Endothelial cell of umbilical vein (primary cell): ENCODE measurements around the gene LRRC4B. TPM values are rescaled to one million over a fixed set of nuclear protein-coding genes. Genes with fewer than 3 reads are reported as not detected.

Experiments used
- BruUV-seq: library from RNA; stranded (reverse); fragments of 400-500 nt; replicated peaks from 2 replicates; lab custom pipeline; 2021; lab: Mats Ljungman, UMichigan
- CTCF ChIA-PET: fragments of 300-600, 350-600 bp; sonication (Branson Sonifier 250); formaldehyde crosslinking; loops from one replicate; lab custom pipeline; 2021; ENCODE audit warnings: antibody characterized with exemption, inconsistent platforms; lab: Charles Lee
- POLR2A ChIA-PET: fragments of 300-600, 350-600 bp; sonication (Branson Sonifier 250); formaldehyde crosslinking; loops from one replicate; lab custom pipeline; 2021; ENCODE audit warnings: antibody characterized with exemption, inconsistent platforms; lab: Charles Lee
- DNase-seq: peaks from one replicate; pipeline ENCODE4 v3.0.0-alpha.2; 2011; ENCODE audit warnings: low read depth, low spot score
- FAIRE-seq: peaks from 2 replicates; lab custom pipeline; 2011; peaks lifted over from hg19 to GRCh38; lab: Jason Lieb, UNC
- H2AFZ ChIP-seq: 2 replicates; pipeline ENCODE4 v1.6.0; 2012; ENCODE audit warnings: low read depth, low read length, control low read depth, inconsistent platforms
- H3K27ac ChIP-seq: 2 replicates; pipeline ENCODE4 v1.5.1; 2011; ENCODE audit warnings: low read depth, mild to moderate bottlenecking, control low read depth, low read length, moderate library complexity; ENCODE audit not compliant: insufficient read depth
- H3K27me3 ChIP-seq, 2 experiments: 2 replicates each; pipeline versions ENCODE4 v1.6.0 to v1.6.1; 2011; ENCODE audit warnings: low read length in 2 of 2, mixed read lengths in 1 of 2; ENCODE audit not compliant: control insufficient read depth in 2 of 2, insufficient read depth in 2 of 2
- H3K36me3 ChIP-seq, 2 experiments: 2 replicates in 1 of 2; 3 replicates in 1 of 2; pipeline ENCODE4 v1.5.1; 2011; ENCODE audit warnings: low read length in 2 of 2, mild to moderate bottlenecking in 1 of 2, moderate library complexity in 1 of 2; ENCODE audit not compliant: control insufficient read depth in 2 of 2, insufficient read depth in 2 of 2; ENCODE audit errors: extremely low read depth in 1 of 2
- H3K4me1 ChIP-seq: 3 replicates; pipeline ENCODE4 v1.5.1; 2011; ENCODE audit warnings: mild to moderate bottlenecking, low read length; ENCODE audit not compliant: control insufficient read depth, insufficient read depth; ENCODE audit errors: extremely low read depth
- H3K4me2 ChIP-seq: 2 replicates; pipeline ENCODE4 v1.6.1; 2011; ENCODE audit warnings: low read length, control low read depth, mixed read lengths; ENCODE audit not compliant: insufficient read depth
- H3K4me3 ChIP-seq, 3 experiments: fragments of 200-600 bp in 1 of 3; sonication (generic), shearing (Covaris generic) in 1 of 3; replicated peaks in 1 of 3; 2 replicates each; pipeline ENCODE4 v1.5.1; 2011 to 2016; ENCODE audit warnings: control low read depth in 3 of 3, low read length in 3 of 3, mild to moderate bottlenecking in 2 of 3, inconsistent platforms in 1 of 3, low read depth in 1 of 3, moderate library complexity in 1 of 3; ENCODE audit not compliant: insufficient read depth in 1 of 3
- H3K79me2 ChIP-seq: 2 replicates; pipeline ENCODE4 v1.6.0; 2012; ENCODE audit warnings: low read length, inconsistent platforms; ENCODE audit not compliant: control insufficient read depth, insufficient read depth
- H3K9ac ChIP-seq: replicated peaks from 2 replicates; pipeline ENCODE3; 2011; ENCODE audit warnings: low read length, control low read depth; ENCODE audit not compliant: insufficient read depth; ENCODE audit errors: extremely low read depth
- H3K9me1 ChIP-seq: replicated peaks from 3 replicates; pipeline ENCODE4 v1.6.0; 2011; ENCODE audit warnings: mild to moderate bottlenecking, low read length; ENCODE audit not compliant: control insufficient read depth, insufficient read depth; ENCODE audit errors: extremely low read depth
- H3K9me3 ChIP-seq: replicated peaks from 2 replicates; pipeline ENCODE4 v1.5.1; 2012; ENCODE audit warnings: low read length, inconsistent platforms; ENCODE audit not compliant: control insufficient read depth, insufficient read depth
- H4K20me1 ChIP-seq: replicated peaks from 2 replicates; pipeline ENCODE3; 2011; ENCODE audit warnings: mild to moderate bottlenecking, low read length; ENCODE audit not compliant: control insufficient read depth, insufficient read depth; ENCODE audit errors: extremely low read depth
- CTCF ChIP-seq, 2 donors: IDR thresholded peaks; 1 replicate in 1 of 2; 2 replicates in 1 of 2; pipeline ENCODE4 v1.5.1; 2011; ENCODE audit warnings: low read length in 2 of 2, mild to moderate bottlenecking in 2 of 2, moderate library complexity in 2 of 2, control low read depth in 1 of 2, inconsistent platforms in 1 of 2, low read depth in 1 of 2; ENCODE audit not compliant: insufficient read depth in 1 of 2; ENCODE audit errors: extremely low read depth in 1 of 2
- EZH2 ChIP-seq: IDR thresholded peaks from 2 replicates; pipeline ENCODE4 v1.6.1; 2012; ENCODE audit warnings: borderline replicate concordance, low read depth, mild to moderate bottlenecking, moderate library complexity, low read length, inconsistent platforms; ENCODE audit not compliant: severe bottlenecking
- FOS ChIP-seq: IDR thresholded peaks from 2 replicates; pipeline ENCODE4 v1.6.1; 2011; ENCODE audit warnings: mild to moderate bottlenecking, low read length, moderate library complexity, borderline replicate concordance; ENCODE audit not compliant: insufficient read depth
- JUN ChIP-seq: IDR thresholded peaks from 2 replicates; pipeline ENCODE4 v1.6.1; 2011; ENCODE audit warnings: borderline replicate concordance, low read depth; ENCODE audit not compliant: insufficient read length, insufficient read depth
- MYC ChIP-seq: IDR thresholded peaks from one replicate; pipeline ENCODE4 v1.6.1; 2011; ENCODE audit warnings: mild to moderate bottlenecking, low read depth, low read length
- POLR2A ChIP-seq: IDR thresholded peaks from 2 replicates; pipeline ENCODE4 v1.6.1; 2012; ENCODE audit warnings: low read depth, mild to moderate bottlenecking, control low read depth, low read length
- POLR2AphosphoS5 ChIP-seq: IDR thresholded peaks from 2 replicates; pipeline ENCODE4 v1.6.1; 2012; ENCODE audit warnings: low read depth, mild to moderate bottlenecking, control low read depth, low read length, moderate library complexity; ENCODE audit not compliant: insufficient read depth
- dilution Hi-C: fragments of 300-500 bp; cut with MboI; formaldehyde crosslinking; loops from one replicate; pipeline ENCODE4 v1.15.0; 2019; ENCODE audit warnings: low sequenced_read_pairs; ENCODE audit not compliant: extremely low pct_ligation_motif_present
- intact Hi-C: fragments of 100-400 bp; cut with micrococcal nuclease; formaldehyde crosslinking; loops from one replicate; pipeline ENCODE4 v1.10.0; 2022
- polyA plus RNA-seq, 4 experiments: library from polyadenylated mRNA; depleted of rRNA in 3 of 4; stranded (reverse) in 3 of 4; unstranded in 1 of 4; fragments of >200 nt; gene quantifications; 2 replicates each; pipeline versions ENCODE4 v1.2.1 to v1.2.3, GENCODE V29; 2011 to 2012; ENCODE audit warnings: missing spikeins in 1 of 4
- total RNA-seq: library from RNA; stranded (reverse); gene quantifications from 2 replicates; pipeline ENCODE4 v1.2.3, GENCODE V29; 2021
- TF ChIP-seq, protein P1 (sequence below): IDR thresholded peaks from 2 replicates; pipeline ENCODE4 v1.6.1; 2011; ENCODE audit not compliant: insufficient read depth, insufficient read length

The LRRC4B gene
- total and polyA plus RNA-seq, 2 donors (not counting 3 experiments of a cell fraction or from before 2014, with no cell fraction given) = 0.08 TPM; not detected in 1

DNA sequence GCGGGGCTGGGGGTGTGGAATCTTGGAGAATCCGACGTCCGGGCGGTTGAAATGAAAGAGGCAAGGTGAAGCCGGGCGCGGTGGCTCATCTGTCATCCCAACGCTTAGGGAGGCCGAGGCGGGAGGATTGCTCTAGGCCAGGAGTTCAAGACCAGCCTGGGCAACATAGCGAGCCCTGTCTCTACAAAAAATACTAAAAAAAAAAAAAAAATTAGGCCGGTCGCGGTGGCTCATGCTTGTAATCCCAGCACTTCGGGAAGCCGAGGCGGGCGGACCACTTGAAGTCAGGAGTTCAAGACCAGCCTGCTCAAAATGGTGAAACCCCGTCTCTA, 91.4 kb downstream of the LRRC4B start:
- no peak for DNase-seq
- Histone ChIP-seq H3K9me1 (no peaks in the 10 kb centered on the region), H2AFZ (peak overlapping the region; percentile 93), H3K36me3 (peaks cover 0 to 26% of the 10 kb centered on the region in 2 experiments), H3K4me2 (peak overlapping the region; percentile 66), H4K20me1 (no peaks in the 10 kb centered on the region), H3K27me3 (no peaks in the 10 kb centered on the region), H3K9ac (peak overlapping the region; percentile 74), H3K4me1 (peaks cover 7% of the 10 kb centered on the region), H3K27ac (no peak overlapping the region), H3K9me3 (no peaks in the 10 kb centered on the region), H3K79me2 (peaks cover 7% of the 10 kb centered on the region), H3K4me3 (peak overlapping the region; percentile 84 to 98 (median 87))
- dilution Hi-C loops (no loop called here), intact Hi-C loops (loop anchor here (1.0 to 2.0 kb wide), 3 partner anchors 16 to 120 kb away; partner anchors contain the start of gene JOSD2)
- BruUV-seq = no TSS peak
- CTCF ChIA-PET = no interaction called here
- TF ChIP-seq POLR2AphosphoS5 = no peak
- TF ChIP-seq CTCF (IDR thresholded peaks at IDR 0.05; ENCODE audit: extremely low read depth in 1 of 2, insufficient read depth in 1 of 2, low read depth in 1 of 2, low read length in 2 of 2) = no peak
- no peak for TF ChIP-seq JUN
- TF ChIP-seq MYC = no peak
- no peak for TF ChIP-seq EZH2
- no peak for TF ChIP-seq POLR2A
- TF ChIP-seq, protein P1, sequence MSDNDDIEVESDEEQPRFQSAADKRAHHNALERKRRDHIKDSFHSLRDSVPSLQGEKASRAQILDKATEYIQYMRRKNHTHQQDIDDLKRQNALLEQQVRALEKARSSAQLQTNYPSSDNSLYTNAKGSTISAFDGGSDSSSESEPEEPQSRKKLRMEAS = no peak
- no peak for TF ChIP-seq FOS
- POLR2A ChIA-PET = no interaction called here
- FAIRE-seq = peak; percentile 48
